Nephron (organoid): ENCODE data around the gene FCN2.

Experiments used
- H3K27ac Mint-ChIP-seq, 3 experiments: 2 replicates each; pipeline ENCODE4 v1.8.0; 2020; ENCODE audit warnings: mixed read lengths in 3 of 3, mild to moderate bottlenecking in 2 of 3, moderate library complexity in 1 of 3
- H3K27me3 Mint-ChIP-seq: 2 replicates; pipeline ENCODE4 v1.8.0; 2021; ENCODE audit warnings: low read depth, mild to moderate bottlenecking, moderate library complexity, mixed read lengths
- H3K36me3 Mint-ChIP-seq: 2 replicates; pipeline ENCODE4 v1.8.0; 2020; ENCODE audit warnings: low read depth, mixed read lengths
- H3K4me1 Mint-ChIP-seq: 2 replicates; pipeline ENCODE4 v1.8.0; 2020; ENCODE audit warnings: mixed read lengths
- H3K4me3 Mint-ChIP-seq, 3 experiments: 2 replicates each; pipeline ENCODE4 v1.8.0; 2020; ENCODE audit warnings: mild to moderate bottlenecking in 3 of 3, mixed read lengths in 3 of 3, moderate library complexity in 2 of 3
- H3K9me3 Mint-ChIP-seq: 2 replicates; pipeline ENCODE4 v1.8.0; 2020; ENCODE audit warnings: mixed read lengths
- CTCF ChIP-seq, 3 experiments: fragments of 200-600 bp; sonication (generic); IDR thresholded peaks; one replicate each; pipeline ENCODE4 v1.5.0; 2021; ENCODE audit warnings: antibody characterized with exemption in 3 of 3; ENCODE audit not compliant: unreplicated experiment in 3 of 3

The FCN2 gene

GRCh38 chr9:134895097-134895496, 14.5 kb downstream of the FCN2 start:
- peaks cover 35% of the 10 kb centered on the region for H3K4me1 Mint-ChIP-seq
- H3K4me3 Mint-ChIP-seq = no peak overlapping the region
- peak overlapping the region in 2 of 3 experiments; percentile 52 to 73 for H3K27ac Mint-ChIP-seq
- no peak for TF ChIP-seq CTCF (IDR thresholded peaks at IDR 0.05; ENCODE audit: unreplicated experiment in 3 of 3)
- H3K36me3 Mint-ChIP-seq = no peaks in the 10 kb centered on the region
- peaks cover 4% of the 10 kb centered on the region for H3K27me3 Mint-ChIP-seq
- H3K9me3 Mint-ChIP-seq = peaks cover 24% of the 10 kb centered on the region

- Mint-ChIP-seq H3K27me3 (peaks cover 4% of the 10 kb centered on the region), H3K27ac (peak overlapping the region in 2 of 3 experiments; percentile 73 to 74), H3K4me3 (no peak overlapping the region), H3K36me3 (no peaks in the 10 kb centered on the region), H3K4me1 (peaks cover 35% of the 10 kb centered on the region), H3K9me3 (peaks cover 24% of the 10 kb centered on the region)
- no peak for TF ChIP-seq CTCF (IDR thresholded peaks at IDR 0.05; ENCODE audit: unreplicated experiment in 3 of 3)
Observed at GRCh38 chr9:134895567-134895907, 14.9 kb downstream of the FCN2 start.

GRCh38 chr9:134895908-134896833, 15.6 kb downstream of the FCN2 start:
- no peaks in the 10 kb centered on the region for H3K36me3 Mint-ChIP-seq
- H3K4me3 Mint-ChIP-seq = peak overlapping the region in 1 of 3 experiments; percentile 35
- H3K4me1 Mint-ChIP-seq = peaks cover 31% of the 10 kb centered on the region
- H3K27ac Mint-ChIP-seq = peak overlapping the region in 2 of 3 experiments; percentile 73 to 86
- H3K9me3 Mint-ChIP-seq = peaks cover 24% of the 10 kb centered on the region
- no peak for TF ChIP-seq CTCF (IDR thresholded peaks at IDR 0.05; ENCODE audit: unreplicated experiment in 3 of 3)
- H3K27me3 Mint-ChIP-seq = peaks cover 4% of the 10 kb centered on the region

GRCh38 chr9:134896834-134897583, 16.4 kb downstream of the FCN2 start:
- no peaks in the 10 kb centered on the region for H3K36me3 Mint-ChIP-seq
- H3K4me1 Mint-ChIP-seq = peaks cover 31% of the 10 kb centered on the region
- TF ChIP-seq CTCF (IDR thresholded peaks at IDR 0.05; ENCODE audit: unreplicated experiment in 3 of 3) = no peak
- H3K27ac Mint-ChIP-seq = peak overlapping the region in 2 of 3 experiments; percentile 73 to 86
- H3K9me3 Mint-ChIP-seq = peaks cover 24% of the 10 kb centered on the region
- peaks cover 4% of the 10 kb centered on the region for H3K27me3 Mint-ChIP-seq
- H3K4me3 Mint-ChIP-seq = no peak overlapping the region

- Mint-ChIP-seq H3K27me3 (peaks cover 4% of the 10 kb centered on the region), H3K9me3 (peaks cover 24% of the 10 kb centered on the region), H3K36me3 (no peaks in the 10 kb centered on the region), H3K4me1 (peaks cover 31% of the 10 kb centered on the region), H3K4me3 (no peak overlapping the region), H3K27ac (peak overlapping the region in 1 of 3 experiments; percentile 73)
- TF ChIP-seq CTCF (IDR thresholded peaks at IDR 0.05; ENCODE audit: unreplicated experiment in 3 of 3) = no peak
Observed at GRCh38 chr9:134897584-134898170, 17.1 kb downstream of the FCN2 start.
